Activated naive CD4-positive, alpha-beta T cell treated with anti-CD3 and anti-CD28 coated beads for 36 hours (primary cell): Measurements from ENCODE around the gene B3GALT5. TPM values are rescaled to one million over a fixed set of nuclear protein-coding genes. Genes with fewer than 3 reads are reported as not detected.
"Not testable (repeated sequence)": the region's sequence is repeated elsewhere in the genome, so short reads cannot be mapped to it uniquely, and the experiment has no call there.

Source experiments
- CTCF ChIA-PET: fragments of 350-600 bp; sonication (Branson Sonifier 250); formaldehyde crosslinking; loops from one replicate; lab custom pipeline; 2021; ENCODE audit warnings: antibody characterized with exemption; lab: Charles Lee
- DNase-seq: peaks from one replicate; pipeline ENCODE4 v3.0.0-alpha.2; 2020
- H3K27ac Mint-ChIP-seq: one replicate; pipeline ENCODE4 v1.8.0; 2021; ENCODE audit warnings: mild to moderate bottlenecking, mixed read lengths
- H3K27me3 Mint-ChIP-seq: one replicate; pipeline ENCODE4 v1.8.0; 2021; ENCODE audit warnings: low read depth, mixed read lengths
- H3K36me3 Mint-ChIP-seq: one replicate; pipeline ENCODE4 v1.8.0; 2021; ENCODE audit warnings: low read depth, mixed read lengths
- H3K4me1 Mint-ChIP-seq: one replicate; pipeline ENCODE4 v1.8.0; 2021; ENCODE audit warnings: low read depth, mixed read lengths
- H3K4me3 Mint-ChIP-seq: one replicate; pipeline ENCODE4 v1.8.0; 2021; ENCODE audit warnings: mild to moderate bottlenecking, moderate library complexity, mixed read lengths
- H3K9me3 Mint-ChIP-seq: one replicate; pipeline ENCODE4 v1.8.0; 2021; ENCODE audit warnings: mixed read lengths
- intact Hi-C: fragments of 100-400 bp; cut with micrococcal nuclease; formaldehyde crosslinking; loops from one replicate; pipeline ENCODE4 v1.15.1; 2023
- total RNA-seq, 2 experiments: library from RNA; stranded (reverse); gene quantifications; one replicate each; pipeline ENCODE4 v1.2.3, GENCODE V29; 2021

The B3GALT5 gene
- total RNA-seq = not detected

DNA sequence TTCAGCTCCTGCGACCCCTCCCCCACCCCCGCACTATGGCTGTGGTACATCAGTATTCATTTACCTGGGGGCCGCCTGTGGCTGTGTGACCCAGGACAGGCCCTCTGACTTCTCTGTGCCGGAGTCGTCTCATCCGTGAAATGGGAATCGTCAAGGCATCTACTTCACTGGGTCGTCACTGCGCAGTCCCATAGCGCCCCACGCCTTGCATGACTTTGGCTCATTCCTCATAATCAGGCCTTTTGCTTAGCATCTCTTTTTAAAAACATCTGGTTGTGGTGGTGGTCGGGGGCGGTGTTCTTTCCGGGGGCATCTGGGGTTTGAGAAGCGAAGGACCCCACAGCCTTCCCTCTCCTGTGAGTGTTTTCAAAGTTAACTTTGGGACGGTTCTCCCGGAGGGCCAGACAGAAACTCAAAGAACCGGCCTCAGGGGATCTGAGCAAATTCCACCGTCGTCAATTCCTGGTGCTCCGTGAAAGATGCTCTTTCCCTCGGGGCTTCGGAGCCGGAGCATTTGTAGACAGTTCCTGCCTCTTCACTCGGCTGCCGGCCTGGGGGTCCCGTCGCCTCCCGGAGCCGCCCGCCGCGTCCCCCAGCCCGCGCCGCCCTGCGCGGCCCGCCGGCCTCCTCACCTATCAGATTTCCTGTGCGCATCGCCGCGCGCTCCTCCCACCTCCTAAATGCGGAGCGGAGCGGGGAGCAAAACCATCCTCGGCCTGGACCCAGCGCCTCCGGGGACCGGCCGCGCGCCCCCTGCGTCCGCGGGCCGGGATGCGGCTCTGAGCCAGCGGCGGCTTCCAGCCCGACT is at the start of gene B3GALT5:
B3GALT5 (plus strand) TSS at position 708 of the 808 bp plus-strand sequence. CDS start 47,620 bp downstream, outside the sequence.
- H3K9me3 Mint-ChIP-seq = no peaks in the 10 kb centered on the region
- CTCF ChIA-PET = no interaction called here

GRCh38 chr21:39564200-39564599 is 48.5 kb upstream of the B3GALT5 start:
- no peak overlapping the region for H3K27ac Mint-ChIP-seq
- no peaks in the 10 kb centered on the region for H3K9me3 Mint-ChIP-seq
- no peak for DNase-seq
- no peaks in the 10 kb centered on the region for H3K4me1 Mint-ChIP-seq
- intact Hi-C loops = no loop called here
- no peaks in the 10 kb centered on the region for H3K36me3 Mint-ChIP-seq
- CTCF ChIA-PET = interaction anchor here (0.9 kb wide), 1 partner anchor 46 kb away, joined by 3 read pairs; no protein-coding TSS in a partner anchor
- H3K4me3 Mint-ChIP-seq = no peak overlapping the region
- no peaks in the 10 kb centered on the region for H3K27me3 Mint-ChIP-seq

More for the DNA sequence above, at the start of gene B3GALT5:
- no peaks in the 10 kb centered on the region for H3K36me3 Mint-ChIP-seq
- intact Hi-C loops = no loop called here
- peaks cover 10% of the 10 kb centered on the region for H3K4me1 Mint-ChIP-seq
- DNase-seq = no peak
- peaks cover 23% of the 10 kb centered on the region for H3K27me3 Mint-ChIP-seq
- H3K27ac Mint-ChIP-seq = no peak within 1 kb of the TSS
- H3K4me3 Mint-ChIP-seq = no peak within 1 kb of the TSS

GRCh38 chr21:39567180-39567972 is 45.4 kb upstream of the B3GALT5 start:
- H3K27me3 Mint-ChIP-seq = no peaks in the 10 kb centered on the region
- CTCF ChIA-PET = no interaction called here
- H3K4me1 Mint-ChIP-seq = no peaks in the 10 kb centered on the region
- no peak overlapping the region for H3K27ac Mint-ChIP-seq
- intact Hi-C loops = no loop called here
- no peak for DNase-seq
- H3K36me3 Mint-ChIP-seq = no peaks in the 10 kb centered on the region
- H3K9me3 Mint-ChIP-seq = no peaks in the 10 kb centered on the region
- no peak overlapping the region for H3K4me3 Mint-ChIP-seq

GRCh38 chr21:39568361-39568760 is 44.4 kb upstream of the B3GALT5 start:
- no peaks in the 10 kb centered on the region for H3K4me1 Mint-ChIP-seq
- H3K9me3 Mint-ChIP-seq = no peaks in the 10 kb centered on the region
- CTCF ChIA-PET = no interaction called here
- peaks cover 1% of the 10 kb centered on the region for H3K27me3 Mint-ChIP-seq
- H3K27ac Mint-ChIP-seq = no peak overlapping the region
- no peaks in the 10 kb centered on the region for H3K36me3 Mint-ChIP-seq
- intact Hi-C loops = no loop called here
- no peak overlapping the region for H3K4me3 Mint-ChIP-seq
- DNase-seq = no peak

DNA sequence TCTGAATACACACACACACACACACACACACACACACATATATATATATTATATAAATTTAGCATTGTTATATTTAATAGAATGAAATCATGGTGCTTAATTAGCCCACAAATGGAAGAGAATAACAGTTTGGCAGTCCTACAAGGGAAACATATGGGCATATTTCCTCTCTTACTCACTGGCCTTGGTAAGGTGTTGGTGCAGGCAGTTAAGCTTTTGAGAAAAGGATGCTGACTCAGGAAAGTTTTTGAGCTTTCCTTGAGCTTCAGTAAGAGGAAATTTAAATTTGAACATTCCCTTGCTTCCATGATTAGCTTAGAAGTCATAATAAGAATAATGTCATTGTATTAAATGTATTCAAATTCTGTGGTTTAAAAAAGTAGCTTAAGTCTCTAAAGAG is 37.0 kb upstream of the B3GALT5 start:
- Mint-ChIP-seq H3K4me3 (no peak overlapping the region), H3K36me3 (no peaks in the 10 kb centered on the region), H3K4me1 (no peaks in the 10 kb centered on the region), H3K9me3 (no peaks in the 10 kb centered on the region), H3K27me3 (peaks cover 12% of the 10 kb centered on the region), H3K27ac (no peak overlapping the region)
- no peak for DNase-seq
- CTCF ChIA-PET = no interaction called here
- intact Hi-C loops = no loop called here

GRCh38 chr21:39576518-39577128 is 36.1 kb upstream of the B3GALT5 start:
- no peaks in the 10 kb centered on the region for H3K9me3 Mint-ChIP-seq
- H3K27ac Mint-ChIP-seq = no peak overlapping the region
- H3K4me1 Mint-ChIP-seq = no peaks in the 10 kb centered on the region
- peaks cover 12% of the 10 kb centered on the region for H3K27me3 Mint-ChIP-seq
- intact Hi-C loops = no loop called here
- no peak for DNase-seq
- no peak overlapping the region for H3K4me3 Mint-ChIP-seq
- CTCF ChIA-PET = no interaction called here
- H3K36me3 Mint-ChIP-seq = no peaks in the 10 kb centered on the region

GRCh38 chr21:39579734-39580332 is 32.9 kb upstream of the B3GALT5 start:
- Mint-ChIP-seq H3K4me3 (no peak overlapping the region), H3K27ac (no peak overlapping the region), H3K36me3 (no peaks in the 10 kb centered on the region), H3K27me3 (peaks cover 7% of the 10 kb centered on the region), H3K4me1 (no peaks in the 10 kb centered on the region), H3K9me3 (no peaks in the 10 kb centered on the region)
- no peak for DNase-seq
- CTCF ChIA-PET = no interaction called here
- intact Hi-C loops = no loop called here

DNA sequence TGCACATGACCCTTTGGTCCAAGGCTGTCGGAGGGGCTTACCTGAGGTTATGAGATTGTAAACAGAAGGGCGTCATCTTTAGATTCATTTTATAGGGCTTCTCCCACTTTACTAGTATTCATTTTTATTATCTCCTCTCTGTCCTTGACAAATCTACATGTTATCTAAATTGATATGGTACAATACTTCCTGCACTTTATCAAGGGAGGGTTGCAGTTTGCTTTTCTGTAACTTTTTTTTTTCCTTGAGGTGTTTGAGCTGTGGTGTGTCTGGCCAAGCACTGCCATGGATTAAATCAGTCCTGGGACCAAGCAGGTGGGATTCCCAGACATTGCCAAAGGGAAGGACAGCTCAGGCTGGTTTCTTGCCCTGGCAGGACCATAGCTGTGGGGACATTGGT is 32.0 kb upstream of the B3GALT5 start:
- Mint-ChIP-seq H3K4me1 (no peaks in the 10 kb centered on the region), H3K9me3 (peaks cover 4% of the 10 kb centered on the region), H3K27ac (no peak overlapping the region), H3K4me3 (no peak overlapping the region), H3K36me3 (no peaks in the 10 kb centered on the region), H3K27me3 (peaks cover 7% of the 10 kb centered on the region)
- no peak for DNase-seq
- CTCF ChIA-PET = no interaction called here
- intact Hi-C loops = no loop called here

GRCh38 chr21:39581414-39581813 is 31.3 kb upstream of the B3GALT5 start:
- H3K9me3 Mint-ChIP-seq = peaks cover 4% of the 10 kb centered on the region
- no peak for DNase-seq
- H3K4me1 Mint-ChIP-seq = no peaks in the 10 kb centered on the region
- intact Hi-C loops = no loop called here
- H3K27ac Mint-ChIP-seq = no peak overlapping the region
- H3K36me3 Mint-ChIP-seq = no peaks in the 10 kb centered on the region
- H3K27me3 Mint-ChIP-seq = peaks cover 7% of the 10 kb centered on the region
- CTCF ChIA-PET = interaction anchor here (0.5 kb wide), 1 partner anchor 22 kb away, joined by 3 read pairs; no protein-coding TSS in a partner anchor
- no peak overlapping the region for H3K4me3 Mint-ChIP-seq

GRCh38 chr21:39582749-39583148 is 30.0 kb upstream of the B3GALT5 start:
- H3K27ac Mint-ChIP-seq = no peak overlapping the region
- H3K36me3 Mint-ChIP-seq = no peaks in the 10 kb centered on the region
- intact Hi-C loops = no loop called here
- peaks cover 7% of the 10 kb centered on the region for H3K27me3 Mint-ChIP-seq
- H3K4me1 Mint-ChIP-seq = no peaks in the 10 kb centered on the region
- H3K4me3 Mint-ChIP-seq = no peak overlapping the region
- CTCF ChIA-PET = no interaction called here
- H3K9me3 Mint-ChIP-seq = peaks cover 9% of the 10 kb centered on the region
- DNase-seq = no peak

- intact Hi-C loops, H3K27ac Mint-ChIP-seq, H3K36me3 Mint-ChIP-seq, H3K4me1 Mint-ChIP-seq, H3K27me3 Mint-ChIP-seq, CTCF ChIA-PET, H3K4me3 Mint-ChIP-seq, DNase-seq: not testable (repeated sequence)
- H3K9me3 Mint-ChIP-seq = peaks cover 10% of the 10 kb centered on the region
These were observed 29.2 kb upstream of the B3GALT5 start for GRCh38 chr21:39583586-39583985.

DNA sequence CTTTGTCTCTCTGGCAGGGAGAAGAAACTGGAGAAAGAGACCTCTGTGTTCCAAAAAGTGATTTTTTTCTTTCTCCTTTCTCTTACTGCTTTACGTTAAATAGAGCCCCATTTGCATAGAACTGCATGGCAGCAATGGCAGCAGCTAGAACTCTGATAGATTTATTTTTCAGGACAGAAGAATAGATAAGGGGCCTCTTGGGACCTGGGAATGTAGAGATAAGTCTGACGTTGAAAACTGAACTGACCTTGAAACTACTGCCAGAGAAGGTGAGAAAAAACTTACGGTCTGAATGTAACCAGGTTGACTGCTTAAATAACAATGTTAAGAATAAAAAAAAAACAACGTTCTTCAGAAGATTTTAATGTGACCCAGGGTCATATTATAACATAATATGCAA is 25.4 kb upstream of the B3GALT5 start:
- Mint-ChIP-seq H3K27me3 (peaks cover 7% of the 10 kb centered on the region), H3K9me3 (peaks cover 10% of the 10 kb centered on the region), H3K4me3 (no peak overlapping the region), H3K27ac (no peak overlapping the region), H3K4me1 (no peaks in the 10 kb centered on the region), H3K36me3 (no peaks in the 10 kb centered on the region)
- no peak for DNase-seq
- CTCF ChIA-PET = no interaction called here
- intact Hi-C loops = no loop called here
